HepG2 (cell line): ENCODE measurements around the gene CCT6A. TPM values are rescaled to one million over a fixed set of nuclear protein-coding genes. Genes with fewer than 3 reads are reported as not detected.

Experiments
- ELF1 ChIP-seq: sonication (generic); formaldehyde crosslinking; IDR thresholded peaks from 2 replicates; pipeline ENCODE4 v1.4.0; 2020; ENCODE audit warnings: missing genetic modification reagents
- FOXO1 ChIP-seq: sonication (generic); formaldehyde crosslinking; IDR thresholded peaks from 2 replicates; pipeline ENCODE4 v1.4.0; 2020; ENCODE audit warnings: missing genetic modification reagents
- FOXP1 ChIP-seq, 2 experiments: fragments of 450-650 bp in 1 of 2; IDR thresholded peaks; 2 replicates each; pipeline ENCODE4 v1.6.1; 2017 to 2018; ENCODE audit warnings: antibody characterized with exemption in 1 of 2
- GPN1 ChIP-seq: sonication (generic); formaldehyde crosslinking; IDR thresholded peaks from 2 replicates; pipeline ENCODE4 v1.5.1; 2020; ENCODE audit warnings: missing genetic modification reagents, borderline replicate concordance
- HDAC6 ChIP-seq: fragments of 200-600 bp; sonication (generic); IDR thresholded peaks from 2 replicates; pipeline ENCODE4 v1.7.0; 2017; ENCODE audit warnings: mild to moderate bottlenecking, antibody characterized with exemption, low read length, low read depth
- HINFP ChIP-seq: sonication (generic); formaldehyde crosslinking; IDR thresholded peaks from 2 replicates; pipeline ENCODE4 v1.4.0; 2020; ENCODE audit warnings: low read depth, mild to moderate bottlenecking, missing genetic modification reagents
- KAT7 ChIP-seq: IDR thresholded peaks from 2 replicates; pipeline ENCODE4 v1.6.1; 2018; ENCODE audit warnings: borderline replicate concordance, missing compliant biosample characterization
- MED1 ChIP-seq: sonication (generic); formaldehyde crosslinking; IDR thresholded peaks from 2 replicates; pipeline ENCODE4 v1.4.0; 2020; ENCODE audit warnings: missing genetic modification reagents
- MXI1 ChIP-seq: IDR thresholded peaks from 3 replicates; pipeline ENCODE4 v1.6.1; 2012; ENCODE audit warnings: low read depth, low read length, inconsistent platforms, borderline replicate concordance
- SP2 ChIP-seq: sonication (generic); formaldehyde crosslinking; IDR thresholded peaks from 2 replicates; pipeline ENCODE4 v1.5.1; 2020; ENCODE audit warnings: mild to moderate bottlenecking, missing genetic modification reagents
- TAF1 ChIP-seq: sonication (generic); formaldehyde crosslinking; IDR thresholded peaks from 2 replicates; pipeline ENCODE4 v1.4.0; 2020; ENCODE audit warnings: missing genetic modification reagents
- TBX2 ChIP-seq: sonication (generic); formaldehyde crosslinking; IDR thresholded peaks from 2 replicates; pipeline ENCODE4 v1.5.0; 2020; ENCODE audit warnings: missing genetic modification reagents, mild to moderate bottlenecking, borderline replicate concordance
- TERF1 ChIP-seq: sonication (generic); formaldehyde crosslinking; IDR thresholded peaks from 2 replicates; pipeline ENCODE4 v1.8.0; 2022; ENCODE audit warnings: mild to moderate bottlenecking, missing genetic modification reagents, moderate library complexity
- XBP1 ChIP-seq: sonication (generic); formaldehyde crosslinking; IDR thresholded peaks from 2 replicates; pipeline ENCODE4 v1.5.0; 2020; ENCODE audit warnings: missing genetic modification reagents
- ZMAT5 ChIP-seq: sonication (generic); formaldehyde crosslinking; IDR thresholded peaks from 2 replicates; pipeline ENCODE4 v1.5.0; 2020; ENCODE audit warnings: mild to moderate bottlenecking, low read depth, missing genetic modification reagents, borderline replicate concordance
- ZNF205 ChIP-seq: IDR thresholded peaks from 2 replicates; pipeline ENCODE4 v1.6.1; 2018; ENCODE audit warnings: missing biosample characterization, missing genetic modification reagents
- ZNF225 ChIP-seq: sonication (generic); formaldehyde crosslinking; IDR thresholded peaks from 2 replicates; pipeline ENCODE4 v1.4.0; 2020; ENCODE audit warnings: mild to moderate bottlenecking, missing genetic modification reagents
- ZNF329 ChIP-seq: sonication (generic); formaldehyde crosslinking; IDR thresholded peaks from 2 replicates; pipeline ENCODE4 v1.9.0; 2021; ENCODE audit warnings: low read depth, mild to moderate bottlenecking, missing genetic modification reagents
- ZNF331 ChIP-seq: sonication (generic); formaldehyde crosslinking; IDR thresholded peaks from 2 replicates; pipeline ENCODE4 v1.4.0; 2020; ENCODE audit warnings: missing genetic modification reagents
- ZNF431 ChIP-seq: sonication (generic); formaldehyde crosslinking; IDR thresholded peaks from 2 replicates; pipeline ENCODE4 v1.9.0; 2022; ENCODE audit warnings: missing genetic modification reagents, low read depth, mild to moderate bottlenecking, borderline replicate concordance
- ZNF549 ChIP-seq: sonication (generic); formaldehyde crosslinking; IDR thresholded peaks from 2 replicates; pipeline ENCODE4 v1.5.0; 2020; ENCODE audit warnings: missing genetic modification reagents
- ZNF841 ChIP-seq: sonication (generic); formaldehyde crosslinking; IDR thresholded peaks from 2 replicates; pipeline ENCODE4 v1.8.1; 2023; ENCODE audit warnings: missing genetic modification reagents, borderline replicate concordance
- polyA plus RNA-seq, 8 experiments: library from polyadenylated mRNA; depleted of rRNA in 3 of 8; stranded (reverse) in 7 of 8; unstranded in 1 of 8; fragments of >200 nt; fragmentation: Illumina TruSeq in 4 of 8; extraction: Trizol in 4 of 8; gene quantifications; 2 replicates each; pipeline versions ENCODE4 v1.2.1 to v1.2.3, GENCODE V29; 2011 to 2016; ENCODE audit warnings: low read depth in 4 of 8, missing spikeins in 1 of 8, mixed read lengths in 1 of 8; ENCODE audit not compliant: insufficient read depth in 1 of 8
- total RNA-seq, 5 experiments: library from RNA; depleted of rRNA; stranded (reverse); fragments of >200 nt; fragmentation: Illumina TruSeq; extraction: Trizol; gene quantifications; 2 replicates each; pipeline ENCODE4 v1.2.3, GENCODE V29; 2016; ENCODE audit warnings: low read depth in 1 of 5
- TF ChIP-seq, protein P1 (sequence below): IDR thresholded peaks from 2 replicates; pipeline ENCODE4 v1.4.0; 2020; ENCODE audit warnings: mild to moderate bottlenecking, missing genetic modification reagents

The CCT6A gene
- total and polyA plus RNA-seq, 2 of the 13 experiments (the other 11 are each of a cell fraction or from before 2014, with no cell fraction given) = 219 to 292 TPM

DNA sequence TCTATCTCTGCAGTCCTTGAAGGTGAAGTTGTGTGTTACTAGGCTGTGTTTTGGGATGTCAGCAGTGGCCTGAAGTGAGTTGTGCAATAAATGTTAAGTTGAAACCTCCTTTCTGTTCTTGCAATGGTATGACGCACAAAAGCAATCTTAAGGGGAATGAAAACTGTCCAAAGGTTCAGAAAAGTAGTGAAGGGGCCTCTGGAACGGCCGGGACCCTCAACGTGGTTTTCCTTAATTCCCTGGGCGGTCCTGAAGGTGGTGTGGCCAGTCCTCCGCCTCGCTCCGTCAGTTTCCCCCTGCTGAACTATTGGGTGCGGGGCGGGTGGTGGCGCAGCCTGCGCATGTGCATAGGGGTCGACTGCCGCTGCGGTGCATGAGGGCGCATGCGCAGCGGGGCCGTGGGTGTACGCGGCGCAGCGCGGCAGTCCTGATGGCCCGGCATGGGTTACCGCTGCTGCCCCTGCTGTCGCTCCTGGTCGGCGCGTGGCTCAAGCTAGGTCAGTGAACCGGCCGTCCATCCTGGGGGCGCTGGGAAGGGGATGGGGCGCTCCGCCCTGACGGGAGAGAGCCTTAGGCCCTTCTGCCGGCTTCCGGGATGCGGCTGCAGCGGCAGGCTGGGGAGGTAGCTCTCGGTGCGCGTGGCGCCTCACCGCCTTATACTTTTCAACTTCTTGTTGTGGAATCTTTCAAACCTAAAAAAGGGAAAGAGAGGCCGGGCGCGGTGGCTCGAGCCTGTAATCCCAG lies 12.5 kb downstream of the CCT6A start, which contains the start of gene SUMF2 (continued):
- TF ChIP-seq ZMAT5 (no peak), MED1 (peak; percentile 80), FOXO1 (CRISPR knock-in tag) (peak; percentile 14; the same call in 1 of the 2 replicates), SP2 (peak; percentile 33), TERF1 (no peak), FOXP1 (IDR thresholded peaks at IDR 0.05) (no peak), FOXP1 (CRISPR knock-in tag; IDR thresholded peaks at IDR 0.05) (no peak), ZNF841 (no peak), ZNF205 (CRISPR knock-in tag) (no peak; the same call in 1 of the 2 replicates), KAT7 (CRISPR knock-in tag) (peak; percentile 88; the same call in 1 of the 2 replicates), HINFP (CRISPR knock-in tag) (no peak), HDAC6 (no peak), ZNF329 (CRISPR knock-in tag) (peak; percentile 62; the same call in 1 of the 2 replicates), XBP1 (CRISPR knock-in tag) (no peak), TBX2 (CRISPR knock-in tag) (peak; percentile 85), MXI1 (peak; percentile 86; the same call in 2 of the 3 replicates), ZNF331 (peak; percentile 63), TAF1 (CRISPR knock-in tag) (peak; percentile 85; the same call in 1 of the 2 replicates), GPN1 (CRISPR knock-in tag) (0 out of 2 replicates have a peak, but pooled peaks have one; percentile 23), ELF1 (CRISPR knock-in tag) (peak; percentile 80), ZNF431 (CRISPR knock-in tag) (peak; percentile 66), ZNF225 (CRISPR knock-in tag) (peak; percentile 76; the same call in 1 of the 2 replicates), ZNF549 (CRISPR knock-in tag) (no peak; the same call in 1 of the 2 replicates)
- TF ChIP-seq, protein P1, sequence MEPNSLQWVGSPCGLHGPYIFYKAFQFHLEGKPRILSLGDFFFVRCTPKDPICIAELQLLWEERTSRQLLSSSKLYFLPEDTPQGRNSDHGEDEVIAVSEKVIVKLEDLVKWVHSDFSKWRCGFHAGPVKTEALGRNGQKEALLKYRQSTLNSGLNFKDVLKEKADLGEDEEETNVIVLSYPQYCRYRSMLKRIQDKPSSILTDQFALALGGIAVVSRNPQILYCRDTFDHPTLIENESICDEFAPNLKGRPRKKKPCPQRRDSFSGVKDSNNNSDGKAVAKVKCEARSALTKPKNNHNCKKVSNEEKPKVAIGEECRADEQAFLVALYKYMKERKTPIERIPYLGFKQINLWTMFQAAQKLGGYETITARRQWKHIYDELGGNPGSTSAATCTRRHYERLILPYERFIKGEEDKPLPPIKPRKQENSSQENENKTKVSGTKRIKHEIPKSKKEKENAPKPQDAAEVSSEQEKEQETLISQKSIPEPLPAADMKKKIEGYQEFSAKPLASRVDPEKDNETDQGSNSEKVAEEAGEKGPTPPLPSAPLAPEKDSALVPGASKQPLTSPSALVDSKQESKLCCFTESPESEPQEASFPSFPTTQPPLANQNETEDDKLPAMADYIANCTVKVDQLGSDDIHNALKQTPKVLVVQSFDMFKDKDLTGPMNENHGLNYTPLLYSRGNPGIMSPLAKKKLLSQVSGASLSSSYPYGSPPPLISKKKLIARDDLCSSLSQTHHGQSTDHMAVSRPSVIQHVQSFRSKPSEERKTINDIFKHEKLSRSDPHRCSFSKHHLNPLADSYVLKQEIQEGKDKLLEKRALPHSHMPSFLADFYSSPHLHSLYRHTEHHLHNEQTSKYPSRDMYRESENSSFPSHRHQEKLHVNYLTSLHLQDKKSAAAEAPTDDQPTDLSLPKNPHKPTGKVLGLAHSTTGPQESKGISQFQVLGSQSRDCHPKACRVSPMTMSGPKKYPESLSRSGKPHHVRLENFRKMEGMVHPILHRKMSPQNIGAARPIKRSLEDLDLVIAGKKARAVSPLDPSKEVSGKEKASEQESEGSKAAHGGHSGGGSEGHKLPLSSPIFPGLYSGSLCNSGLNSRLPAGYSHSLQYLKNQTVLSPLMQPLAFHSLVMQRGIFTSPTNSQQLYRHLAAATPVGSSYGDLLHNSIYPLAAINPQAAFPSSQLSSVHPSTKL (CRISPR knock-in tag) = no peak; the same call in none of the 2 replicates
